HG03139 (cell line): Measurements from ENCODE around the gene CYB5B.

Experiments used
- ATAC-seq: cut with Tn5 transposase; IDR thresholded peaks from one replicate; pipeline ENCODE4 v1.9.1; 2021; ENCODE audit not compliant: unreplicated experiment

CYB5B gene

DNA sequence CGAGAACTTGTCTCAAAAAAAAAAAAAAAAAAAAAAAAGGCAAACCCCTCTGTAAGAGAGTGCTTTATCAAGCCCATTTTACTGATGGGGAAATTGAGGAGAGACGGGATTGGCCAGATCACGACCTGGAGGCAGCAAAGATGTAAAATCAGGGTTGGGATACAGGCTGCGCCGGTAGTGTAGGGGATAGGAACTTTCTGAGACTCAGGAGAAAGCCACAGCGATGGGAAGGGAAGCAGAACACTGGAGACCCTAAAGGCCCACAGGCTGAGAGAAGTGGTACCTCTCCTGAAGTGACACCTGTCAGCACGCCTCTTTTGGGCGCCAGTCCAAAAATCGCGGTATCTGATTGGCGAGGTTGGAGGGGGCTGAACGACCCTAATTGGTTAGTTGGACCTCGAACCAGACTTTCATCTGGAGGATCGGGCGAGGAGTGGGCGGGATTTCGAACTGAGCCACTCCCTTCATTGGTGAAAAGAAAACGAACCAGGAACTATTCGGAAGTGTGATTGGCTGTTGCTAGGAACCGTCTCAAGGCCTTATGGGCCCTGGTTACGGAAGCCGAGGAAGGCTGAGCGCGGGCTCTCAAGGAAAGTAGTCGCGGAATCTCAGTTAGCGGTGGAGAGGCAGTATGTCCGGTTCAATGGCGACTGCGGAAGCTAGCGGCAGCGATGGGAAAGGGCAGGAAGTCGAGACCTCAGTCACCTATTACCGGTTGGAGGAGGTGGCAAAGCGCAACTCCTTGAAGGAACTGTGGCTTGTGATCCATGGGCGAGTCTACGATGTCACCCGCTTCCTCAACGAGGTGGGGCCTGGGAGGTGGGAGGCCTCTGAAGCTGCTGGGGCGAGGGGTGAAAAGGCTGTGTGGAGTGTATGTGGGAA is at the start of gene CYB5B:
CYB5B (plus strand) TSS at position 567 of the 882 bp plus-strand sequence; CDS start at position 632, 65 bp downstream.
- peak; percentile 96 for ATAC-seq

GRCh38 chr16:69376393-69377059 is 47.9 kb upstream of the CYB5B start:
- no peak for ATAC-seq

- no peak for ATAC-seq
These were observed 46.4 kb upstream of the CYB5B start for GRCh38 chr16:69378036-69378435.

DNA sequence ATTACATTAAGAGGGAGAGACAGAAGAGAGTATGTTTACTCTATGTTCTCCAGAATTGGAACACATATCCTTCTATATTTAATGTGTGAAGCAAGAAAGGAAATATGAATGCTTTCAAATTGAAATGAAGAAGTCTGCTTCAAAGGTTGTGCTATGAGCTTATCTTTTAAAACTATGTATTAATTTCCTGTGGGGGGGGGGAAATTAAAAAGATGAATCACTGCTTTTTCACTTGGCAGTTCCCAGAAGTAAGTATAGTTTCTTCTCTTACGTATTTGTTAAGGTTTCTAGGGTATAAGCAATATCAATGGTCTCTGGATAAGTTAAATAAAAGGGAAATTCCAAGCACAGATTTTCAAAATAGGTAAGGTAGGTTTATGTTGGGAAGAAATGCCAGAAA is 45.7 kb upstream of the CYB5B start:
- ATAC-seq = no peak

GRCh38 chr16:69381231-69381630 is 43.2 kb upstream of the CYB5B start:
- no peak for ATAC-seq

DNA sequence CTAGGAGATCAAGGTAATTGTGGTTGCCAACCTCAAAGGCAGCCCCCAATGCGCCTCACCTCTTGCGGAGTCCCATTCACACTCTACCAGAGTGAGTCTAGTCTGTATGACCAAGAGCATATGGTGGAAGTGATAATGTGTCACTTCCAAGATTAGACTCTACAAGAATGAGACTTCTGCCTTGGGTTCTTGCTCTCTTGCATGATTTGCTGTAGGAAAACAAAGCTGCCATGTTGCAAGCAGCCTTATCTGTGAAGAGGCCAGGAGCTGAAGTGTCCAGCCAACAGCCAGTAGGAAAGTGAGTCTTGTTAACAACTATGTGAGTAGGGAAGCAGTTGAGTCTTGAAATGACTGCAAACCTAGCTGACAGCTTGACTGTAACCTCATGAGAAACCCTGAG is 42.0 kb upstream of the CYB5B start:
- ATAC-seq = no peak

DNA sequence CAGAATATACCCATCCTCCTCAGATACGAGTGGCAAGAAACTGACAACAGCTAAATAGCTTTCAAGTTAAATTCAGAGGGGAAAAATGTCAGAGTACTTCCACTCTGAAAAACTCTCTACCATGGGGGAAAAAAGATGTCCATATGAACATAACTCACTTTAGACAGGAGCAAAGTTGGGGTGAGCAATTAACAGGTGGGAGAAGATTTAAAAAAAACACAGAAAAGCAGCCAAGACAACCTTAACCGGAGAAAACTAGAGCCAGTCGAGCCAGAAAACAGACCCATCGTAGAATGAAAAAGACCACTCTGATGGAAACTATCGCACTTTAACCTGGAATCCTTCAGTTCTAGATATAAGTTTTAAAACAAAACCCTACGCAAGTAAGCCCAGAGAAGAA is 39.4 kb upstream of the CYB5B start:
- no peak for ATAC-seq

DNA sequence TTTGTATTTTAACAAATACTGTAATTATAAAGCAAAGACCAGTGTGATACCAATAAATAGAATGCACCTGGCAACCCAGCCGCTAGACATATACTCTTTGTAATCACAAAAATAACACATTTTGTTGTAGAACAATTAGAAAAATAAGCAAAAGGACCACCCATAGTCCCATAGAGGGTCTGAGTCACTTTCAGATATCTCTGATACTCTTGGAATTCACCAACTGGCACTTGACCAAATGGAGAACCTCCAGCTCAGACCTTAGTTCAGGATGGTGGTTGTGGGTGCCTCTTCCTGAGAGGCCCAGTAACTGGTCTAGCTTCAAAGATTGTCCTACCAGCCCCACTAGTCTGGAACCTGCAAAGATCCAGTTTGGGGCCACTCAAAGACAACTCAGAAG is 37.8 kb upstream of the CYB5B start:
- ATAC-seq = no peak

DNA sequence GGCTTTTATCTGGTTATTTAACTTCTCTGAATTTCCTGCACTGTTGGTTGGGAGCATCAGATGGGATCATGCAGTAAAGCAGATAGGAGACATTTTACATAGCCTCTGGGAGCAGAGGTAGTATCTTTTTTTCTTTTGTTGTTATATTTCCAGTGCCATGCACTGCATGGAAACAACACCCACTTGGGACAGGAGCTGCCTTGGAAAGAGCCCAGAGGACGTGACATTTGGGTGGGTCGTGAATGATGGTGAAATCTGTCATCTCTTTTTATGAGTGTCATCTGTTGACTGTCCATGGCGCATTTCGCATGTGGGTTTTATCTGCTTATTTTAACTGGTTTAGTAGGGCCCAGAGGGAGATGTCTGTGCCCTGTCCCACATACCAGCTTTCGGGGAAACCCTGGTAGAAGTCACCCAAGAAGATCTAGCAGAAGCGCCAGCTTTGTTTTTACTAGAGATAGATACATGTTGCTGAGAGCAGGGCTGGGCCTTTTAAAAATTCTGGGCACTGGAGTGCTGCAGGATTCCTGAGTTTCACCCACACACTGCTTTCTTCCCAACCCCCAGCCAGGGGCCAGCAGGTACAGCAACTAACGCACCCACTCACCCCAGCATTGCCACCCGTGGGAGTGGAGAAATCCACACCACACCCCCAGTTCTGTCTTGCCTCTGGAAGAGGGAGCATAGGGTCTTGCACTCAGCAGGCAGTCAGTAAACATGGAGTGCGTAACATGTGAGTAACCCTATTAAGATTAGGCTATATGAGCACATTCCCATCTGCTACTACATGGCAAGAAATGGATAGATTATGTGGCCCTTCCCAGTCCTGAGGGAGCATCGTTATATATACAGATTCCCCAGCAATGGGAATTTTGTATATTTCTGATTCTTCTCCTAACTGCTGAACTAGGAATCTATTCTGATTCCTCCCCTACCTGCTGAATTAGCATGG is 30.2 kb upstream of the CYB5B start:
- ATAC-seq = no peak

GRCh38 chr16:69395859-69396186 is 28.6 kb upstream of the CYB5B start:
- no peak for ATAC-seq

- ATAC-seq = no peak
These were observed 28.0 kb upstream of the CYB5B start for GRCh38 chr16:69396187-69397061.

DNA sequence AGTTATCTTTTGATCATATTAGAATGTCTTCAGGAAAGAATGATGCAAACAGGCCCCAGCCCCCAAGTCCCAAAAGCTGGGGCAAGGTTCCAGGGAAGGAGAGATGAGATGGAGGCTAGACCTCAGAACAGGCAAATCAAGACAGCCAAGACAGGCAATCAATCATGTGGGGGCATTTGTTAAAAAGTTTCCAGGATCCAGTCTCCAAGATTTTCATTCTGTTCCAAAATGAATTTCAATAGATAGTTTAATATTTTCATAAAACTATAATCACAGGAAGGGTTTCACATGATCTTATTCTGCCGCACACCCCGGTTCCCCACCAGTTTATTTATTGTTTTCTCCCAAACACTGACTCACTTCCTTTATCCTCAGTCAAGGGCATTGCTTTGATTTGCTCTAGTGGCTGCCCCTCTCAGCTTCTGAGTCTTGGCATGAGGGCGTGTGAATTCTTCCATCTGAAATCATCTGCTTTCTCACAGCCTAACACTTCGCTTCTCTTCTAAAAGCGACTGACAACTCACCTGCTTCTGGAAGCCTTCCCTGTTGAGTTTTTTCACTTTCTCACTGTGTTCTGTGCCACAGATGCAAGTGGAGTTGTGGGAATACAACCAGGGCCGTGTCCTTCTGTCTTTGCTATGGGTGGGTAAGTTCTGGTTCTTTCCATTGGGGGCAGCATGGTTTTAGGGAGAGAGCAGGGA is 26.4 kb upstream of the CYB5B start:
- no peak for ATAC-seq

DNA sequence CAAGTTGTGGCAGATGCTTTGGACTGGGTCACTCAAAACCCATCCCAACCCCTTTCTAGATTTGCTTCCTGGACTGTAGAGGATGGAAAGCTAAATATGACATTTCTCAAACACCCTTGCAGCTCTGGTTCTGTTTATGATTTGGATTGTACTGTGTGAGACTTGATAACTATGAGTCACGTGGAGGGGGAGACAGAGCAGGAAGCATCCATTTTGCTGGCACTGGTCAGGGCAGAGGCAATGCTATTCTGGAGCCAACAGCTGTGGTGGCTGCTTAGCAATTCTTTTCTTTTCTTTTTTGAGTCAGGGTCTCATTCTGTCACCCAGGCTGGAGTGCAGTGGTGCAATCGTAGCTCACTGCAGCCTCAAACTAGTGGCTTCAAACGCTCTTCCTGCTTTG is 25.1 kb upstream of the CYB5B start:
- no peak for ATAC-seq

DNA sequence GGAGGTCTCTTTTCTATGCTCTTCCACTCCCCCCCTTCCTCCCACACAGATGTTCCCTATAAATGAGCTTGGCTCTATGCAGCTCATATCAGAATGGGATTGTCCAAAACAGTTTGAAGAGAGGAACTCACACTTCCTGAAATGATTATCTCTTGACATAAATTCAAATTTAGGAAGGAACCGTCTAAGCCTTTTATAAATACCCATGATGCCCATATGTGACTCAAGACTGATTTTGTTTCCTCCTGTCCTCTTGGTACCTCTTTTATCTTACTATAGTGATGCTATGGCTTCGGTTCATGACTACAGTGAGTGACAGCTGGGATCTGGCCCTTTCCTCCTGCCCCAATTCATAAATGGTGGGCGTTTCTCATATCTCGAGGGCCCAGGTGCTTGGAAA is 22.0 kb upstream of the CYB5B start:
- ATAC-seq = no peak

DNA sequence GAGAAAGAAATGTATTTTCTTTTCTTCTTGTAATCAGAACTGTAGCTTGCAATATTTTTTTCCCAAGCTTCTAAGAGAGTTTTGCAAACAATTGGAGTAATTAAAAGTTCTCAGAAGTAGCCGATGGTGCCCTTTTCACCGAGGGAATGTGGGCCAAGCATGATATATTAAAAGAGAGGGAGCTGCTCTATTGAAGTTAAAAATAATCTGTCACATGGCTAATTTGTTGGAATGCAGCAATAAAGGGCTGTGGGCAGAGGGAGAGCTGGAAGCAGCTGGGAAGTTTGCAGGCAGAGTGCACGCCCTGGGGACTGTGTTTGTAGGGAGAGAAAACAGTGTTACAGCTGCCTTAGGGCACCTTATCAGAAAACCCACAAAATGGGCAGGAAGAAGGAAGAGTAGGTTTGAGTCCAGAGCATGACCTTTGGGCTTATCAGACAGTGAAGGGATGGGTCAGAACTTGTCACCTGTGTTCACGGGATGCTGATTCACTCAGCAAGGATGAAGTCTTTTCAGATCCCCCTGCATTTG is 20.1 kb upstream of the CYB5B start:
- no peak for ATAC-seq

- no peak for ATAC-seq
These were observed 19.1 kb upstream of the CYB5B start for GRCh38 chr16:69405326-69405725.

DNA sequence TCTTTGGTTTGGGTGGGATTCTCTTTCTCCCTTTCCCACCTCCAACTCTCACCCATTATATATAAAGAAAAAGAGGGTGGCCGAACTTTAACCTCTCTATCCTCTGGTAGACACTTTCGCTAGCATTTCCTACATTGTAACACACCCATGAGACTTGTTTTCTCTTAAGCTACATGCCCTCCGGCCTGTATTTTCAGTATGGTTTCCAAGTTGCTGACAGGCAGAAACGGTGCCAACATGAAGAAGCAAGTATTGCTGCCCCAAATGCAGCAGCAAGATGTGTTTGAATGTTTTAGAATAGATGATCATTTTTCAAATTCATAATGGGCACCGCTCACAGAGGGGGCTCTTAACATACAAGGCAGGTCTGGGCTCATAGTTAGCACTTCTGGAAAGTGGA is 18.7 kb upstream of the CYB5B start:
- ATAC-seq = no peak

- ATAC-seq = no peak
These were observed 17.6 kb upstream of the CYB5B start for GRCh38 chr16:69406780-69407331.

DNA sequence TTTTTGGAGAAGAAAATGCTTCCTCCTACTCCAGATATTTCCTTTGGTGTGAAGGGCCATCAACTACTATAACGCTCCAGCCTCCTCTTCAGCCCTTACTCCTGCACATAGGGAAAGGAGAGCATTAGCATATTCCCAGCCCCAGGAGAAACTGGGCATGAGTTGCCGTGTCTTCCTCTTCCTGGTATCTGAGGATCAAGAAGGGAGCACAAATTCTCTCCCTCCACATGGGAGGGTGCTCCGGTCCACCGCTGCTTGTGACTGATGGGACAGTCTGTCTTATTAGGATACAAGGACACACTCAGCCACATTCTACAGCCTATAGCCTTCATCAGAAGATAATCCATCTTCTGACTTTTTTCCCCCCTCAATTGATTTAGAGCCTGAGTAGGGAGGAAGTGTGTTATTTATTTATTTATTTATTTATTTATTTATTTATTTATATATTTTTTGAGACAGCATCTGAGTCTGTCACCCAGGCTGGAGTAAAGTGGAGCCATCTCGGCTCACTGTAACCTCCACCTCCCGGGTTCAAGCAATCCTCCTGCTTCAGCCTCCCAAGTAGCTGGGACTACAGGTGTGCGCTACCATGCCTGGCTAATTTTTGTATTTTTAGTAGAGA is 16.6 kb upstream of the CYB5B start:
- ATAC-seq = no peak
